K562 (cell line): ENCODE data around the gene MFF. TPM values are rescaled to one million over a fixed set of nuclear protein-coding genes. Genes with fewer than 3 reads are reported as not detected.

Source experiments
- ATAC-seq: fragments of 200-7000 bp; cut with Tn5 transposase; 3 replicates; pipeline ENCODE4 v1.9.1; 2020; ENCODE audit warnings: moderate library complexity
- BruUV-seq: library from RNA; stranded (reverse); fragments of 400-500 nt; replicated peaks from 2 replicates; lab custom pipeline; 2021; lab: Mats Ljungman, UMichigan
- CTCF ChIA-PET: fragments of 300-600 bp; formaldehyde crosslinking; extraction: SDS; loops from one replicate; lab custom pipeline; 2021; ENCODE audit warnings: low intra/inter-chr PET ratio; lab: Yijun Ruan, JAX
- POLR2A ChIA-PET: fragments of 300-600, 350-650 bp; sonication (Branson Sonifier 250); formaldehyde crosslinking; extraction: SDS; loops from one replicate; lab custom pipeline; 2021; ENCODE audit warnings: antibody characterized with exemption, inconsistent platforms; lab: Yijun Ruan, JAX
- DNase-seq, 4 experiments: peaks; one replicate each; pipeline versions ENCODE4 v3.0.0 to v3.0.0-alpha.2; 2011 to 2018; ENCODE audit warnings: low spot score in 3 of 4, mixed read lengths in 3 of 4; ENCODE audit errors: extremely low read depth in 1 of 4
- FAIRE-seq: peaks from 2 replicates; lab custom pipeline; 2011; peaks lifted over from hg19 to GRCh38; lab: Jason Lieb, UNC
- H2AFZ ChIP-seq: 2 replicates; pipeline ENCODE4 v1.6.0; 2011; ENCODE audit warnings: low read depth, low read length, control low read depth, inconsistent platforms
- H3K27ac ChIP-seq: fragments of 200-600 bp; 3 replicates; pipeline ENCODE4 v1.8.0; 2011; ENCODE audit warnings: low read depth, mild to moderate bottlenecking, control low read depth, inconsistent platforms, low read length, moderate library complexity, mixed read lengths; ENCODE audit errors: extremely low read depth
- H3K27me3 ChIP-seq, 2 experiments: fragments of 300-600 bp in 1 of 2; 2 replicates in 1 of 2; 3 replicates in 1 of 2; pipeline versions ENCODE4 v1.6.0 to v1.8.0; 2011; ENCODE audit warnings: inconsistent platforms in 2 of 2, low read length in 2 of 2, mild to moderate bottlenecking in 1 of 2, mixed read lengths in 1 of 2, moderate library complexity in 1 of 2; ENCODE audit not compliant: control insufficient read depth in 2 of 2, insufficient read depth in 2 of 2
- H3K36me3 ChIP-seq: fragments of 300-600 bp; 3 replicates; pipeline ENCODE4 v1.8.0; 2011; ENCODE audit warnings: mild to moderate bottlenecking, low read length, inconsistent platforms; ENCODE audit not compliant: control insufficient read depth, insufficient read depth
- H3K4me1 ChIP-seq, 2 experiments: fragments of 200-600 bp in 1 of 2; replicated peaks in 1 of 2; 2 replicates in 1 of 2; 3 replicates in 1 of 2; pipeline versions ENCODE4 v1.5.1 to v1.8.0; 2011; ENCODE audit warnings: inconsistent platforms in 2 of 2, low read length in 2 of 2, mild to moderate bottlenecking in 1 of 2, mixed read lengths in 1 of 2, moderate library complexity in 1 of 2; ENCODE audit not compliant: control insufficient read depth in 2 of 2, insufficient read depth in 2 of 2
- H3K4me2 ChIP-seq: 2 replicates; pipeline ENCODE4 v1.6.1; 2011; ENCODE audit warnings: low read length, control low read depth, inconsistent platforms, mixed read lengths; ENCODE audit not compliant: insufficient read depth
- H3K4me3 ChIP-seq: fragments of 200-600 bp; sonication (generic), shearing (Covaris generic); 2 replicates; pipeline ENCODE4 v1.5.1; 2016; ENCODE audit warnings: control low read depth, inconsistent platforms
- H3K79me2 ChIP-seq: fragments of 200-600 bp; 3 replicates; pipeline ENCODE4 v1.8.0; 2011; ENCODE audit warnings: low read length, inconsistent platforms; ENCODE audit not compliant: control insufficient read depth, insufficient read depth
- H3K9ac ChIP-seq, 2 experiments: 2 replicates each; pipeline versions ENCODE4 v1.6.0 to v1.6.1; 2011; ENCODE audit warnings: low read depth in 2 of 2, low read length in 2 of 2, control low read depth in 1 of 2, inconsistent platforms in 1 of 2, mild to moderate bottlenecking in 1 of 2, mixed read lengths in 1 of 2; ENCODE audit not compliant: insufficient read depth in 1 of 2
- H3K9me1 ChIP-seq: one replicate; pipeline ENCODE4 v1.6.0; 2011; ENCODE audit warnings: inconsistent platforms, mild to moderate bottlenecking, low read length, moderate library complexity; ENCODE audit not compliant: control insufficient read depth, insufficient read depth
- H3K9me3 ChIP-seq: replicated peaks from 2 replicates; pipeline ENCODE4 v1.5.1; 2011; ENCODE audit warnings: low read depth, low read length, inconsistent platforms; ENCODE audit not compliant: control insufficient read depth, insufficient read depth
- H4K20me1 ChIP-seq: replicated peaks from 2 replicates; pipeline ENCODE4 v1.6.1; 2011; ENCODE audit warnings: low read length, inconsistent platforms, mixed read lengths; ENCODE audit not compliant: control insufficient read depth, insufficient read depth
- BACH1 ChIP-seq: fragments of 200-800 bp; sonication (Bioruptor generic); IDR thresholded peaks from 2 replicates; pipeline ENCODE4 v1.6.1; 2016; ENCODE audit warnings: missing genetic modification characterization, missing compliant biosample characterization
- CBFA2T3 ChIP-seq: fragments of 450-650 bp; IDR thresholded peaks from 2 replicates; pipeline ENCODE4 v1.6.1; 2017
- HDGF ChIP-seq: fragments of 450-650 bp; IDR thresholded peaks from 2 replicates; pipeline ENCODE4 v1.6.1; 2016
- MECOM ChIP-seq: fragments of 250-450 bp; sonication (Bioruptor Pico); IDR thresholded peaks from 2 replicates; pipeline ENCODE4 v1.8.0; 2022; ENCODE audit warnings: inconsistent platforms
- MNT ChIP-seq, 2 experiments: fragments of 450-650 bp; conservative IDR thresholded peaks; 2 replicates each; pipeline ENCODE4 v1.6.1; 2017; ENCODE audit warnings: mild to moderate bottlenecking in 2 of 2, moderate library complexity in 2 of 2
- NBN ChIP-seq: fragments of 450-650 bp; IDR thresholded peaks from 2 replicates; pipeline ENCODE4 v1.6.1; 2016; ENCODE audit warnings: low read depth, mild to moderate bottlenecking
- NFATC3 ChIP-seq: fragments of 450-650 bp; IDR thresholded peaks from 2 replicates; pipeline ENCODE4 v1.6.1; 2017; ENCODE audit warnings: mild to moderate bottlenecking
- PATZ1 ChIP-seq: fragments of 250-450 bp; sonication (Bioruptor Pico); IDR thresholded peaks from 2 replicates; pipeline ENCODE4 v1.5.0; 2020; ENCODE audit warnings: mild to moderate bottlenecking, borderline replicate concordance
- PHF8 ChIP-seq: fragments of 200-600 bp; sonication (generic); IDR thresholded peaks from 2 replicates; pipeline ENCODE4 v1.6.1; 2012; ENCODE audit warnings: mixed run types, mild to moderate bottlenecking, inconsistent platforms, low read length, moderate library complexity, borderline replicate concordance
- RNF2 ChIP-seq: sonication (generic); IDR thresholded peaks from 2 replicates; pipeline ENCODE4 v1.6.1; 2016
- SMARCB1 ChIP-seq: IDR thresholded peaks from 2 replicates; pipeline ENCODE4 v1.6.1; 2011; ENCODE audit warnings: improper control_type of control experiment, low read depth; ENCODE audit not compliant: insufficient read length
- SNIP1 ChIP-seq: fragments of 450-650 bp; IDR thresholded peaks from 2 replicates; pipeline ENCODE4 v1.7.1; 2017; ENCODE audit warnings: low read depth, mild to moderate bottlenecking
- STAT6 ChIP-seq: sonication (generic); formaldehyde crosslinking; IDR thresholded peaks from 2 replicates; pipeline ENCODE4 v1.8.1; 2023; ENCODE audit warnings: mild to moderate bottlenecking, missing genetic modification reagents
- WGBS: fragments of 100-300 bp; shearing (Covaris generic); methylation state at CpG from one replicate; pipeline ENCODE4 v1.1.6; 2016; ENCODE audit warnings: low coverage, mixed read lengths; ENCODE audit not compliant: insufficient coverage; ENCODE audit errors: missing lambda C conversion rate; 5-methylcytosine and 5-hydroxymethylcytosine counted together
- in situ Hi-C: fragments of 300-500 bp; cut with MboI; formaldehyde crosslinking; loops from 4 replicates; pipeline ENCODE4 v1.15.0; 2018; ENCODE audit warnings: inconsistent platforms, mixed read lengths
- intact Hi-C: fragments of 100-400 bp; cut with micrococcal nuclease; formaldehyde crosslinking; loops from 2 replicates; pipeline ENCODE4 v1.14.2; 2022
- polyA plus RNA-seq, 8 experiments: library from polyadenylated mRNA; depleted of rRNA in 4 of 8; stranded (reverse) in 5 of 8; unstranded in 3 of 8; fragments of >200 nt; fragmentation: Nextera tagmentation in 2 of 8; fragmentation: Illumina TruSeq in 1 of 8; extraction: Ambion mirVana in 2 of 8; extraction: Trizol in 1 of 8; gene quantifications; 2 replicates each; pipeline versions ENCODE4 v1.2.1 to v1.2.3, GENCODE V29; 2011 to 2014; ENCODE audit warnings: inconsistent platforms in 1 of 8, missing spikeins in 1 of 8
- total RNA-seq, 7 experiments: library from RNA; depleted of rRNA in 6 of 7; stranded (reverse); fragments of >200 nt in 6 of 7; fragmentation: Illumina TruSeq in 2 of 7; extraction: Trizol in 2 of 7; gene quantifications; 2 replicates each; pipeline versions ENCODE4 v1.2.1 to v1.2.3, GENCODE V29; 2011 to 2021; ENCODE audit warnings: low replicate concordance in 1 of 7

The MFF gene
- total and polyA plus RNA-seq, 9 of the 15 experiments (the other 6 are each of a cell fraction or from before 2014, with no cell fraction given): 9.4 to 75.4 (median 55.7) TPM

GRCh38 chr2:227311861-227312506, 13.1 kb upstream of the MFF start:
- FAIRE-seq (no peak), ATAC-seq (no peak), DNase-seq (no peak)
- H2AFZ ChIP-seq: no peak overlapping the region
- no peaks in the 10 kb centered on the region for H3K4me1 ChIP-seq
- no peaks in the 10 kb centered on the region for H3K9me3 ChIP-seq
- H3K9ac ChIP-seq: no peak overlapping the region
- H4K20me1 ChIP-seq: no peaks in the 10 kb centered on the region
- no peak overlapping the region for H3K27ac ChIP-seq
- intact Hi-C loops (no loop called here), in situ Hi-C loops (no loop called here)
- ChIA-PET CTCF (no interaction called here), POLR2A (no interaction called here)
- BruUV-seq: no TSS peak
- no peak overlapping the region for H3K4me3 ChIP-seq
- no peak overlapping the region for H3K4me2 ChIP-seq
- WGBS: 6% methylated on average over 4 of the region's 5 CpGs
- no peaks in the 10 kb centered on the region; a peak in 2 of 5 replicates for H3K27me3 ChIP-seq
- H3K9me1 ChIP-seq: no peaks in the 10 kb centered on the region
- TF ChIP-seq PATZ1 (CRISPR knock-in tag) (no peak), MECOM (CRISPR knock-in tag) (no peak), BACH1 (tag) (no peak), STAT6 (CRISPR knock-in tag) (no peak), RNF2 (no peak), SNIP1 (no peak), SMARCB1 (no peak), HDGF (no peak), MNT (conservative IDR thresholded peaks at IDR 0.05) (no peak), NBN (no peak), CBFA2T3 (no peak), PHF8 (no peak), NFATC3 (no peak)
- no peaks in the 10 kb centered on the region for H3K36me3 ChIP-seq
- H3K79me2 ChIP-seq: no peaks in the 10 kb centered on the region
